Left renal cortex interstitium (tissue), 4 donors: ENCODE results near the gene GFRA4. TPM values are rescaled to one million over a fixed set of nuclear protein-coding genes. Genes with fewer than 3 reads are reported as not detected.

ENCODE experiments used
- DNase-seq, 4 donors: peaks; one replicate each; pipeline ENCODE4 v3.0.0-alpha.2; 2013; ENCODE audit warnings: low read depth in 4 of 4, low spot score in 2 of 4, missing footprints in 1 of 4
- polyA plus RNA-seq, 4 donors: library from polyadenylated mRNA; unstranded; fragments of 120-200 nt; gene quantifications; one replicate each; pipeline ENCODE4 v1.2.1, GENCODE V29; 2013; ENCODE audit not compliant: insufficient read length in 4 of 4

GFRA4 gene, protein sequence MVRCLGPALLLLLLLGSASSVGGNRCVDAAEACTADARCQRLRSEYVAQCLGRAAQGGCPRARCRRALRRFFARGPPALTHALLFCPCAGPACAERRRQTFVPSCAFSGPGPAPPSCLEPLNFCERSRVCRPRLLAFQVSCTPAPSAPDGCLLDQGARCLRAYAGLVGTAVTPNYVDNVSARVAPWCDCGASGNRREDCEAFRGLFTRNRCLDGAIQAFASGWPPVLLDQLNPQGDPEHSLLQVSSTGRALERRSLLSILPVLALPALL
- polyA plus RNA-seq, result under 1 TPM in 3 of 4 donors, not detected in 1; 0.10 to 0.30 (median 0.27) TPM

DNA sequence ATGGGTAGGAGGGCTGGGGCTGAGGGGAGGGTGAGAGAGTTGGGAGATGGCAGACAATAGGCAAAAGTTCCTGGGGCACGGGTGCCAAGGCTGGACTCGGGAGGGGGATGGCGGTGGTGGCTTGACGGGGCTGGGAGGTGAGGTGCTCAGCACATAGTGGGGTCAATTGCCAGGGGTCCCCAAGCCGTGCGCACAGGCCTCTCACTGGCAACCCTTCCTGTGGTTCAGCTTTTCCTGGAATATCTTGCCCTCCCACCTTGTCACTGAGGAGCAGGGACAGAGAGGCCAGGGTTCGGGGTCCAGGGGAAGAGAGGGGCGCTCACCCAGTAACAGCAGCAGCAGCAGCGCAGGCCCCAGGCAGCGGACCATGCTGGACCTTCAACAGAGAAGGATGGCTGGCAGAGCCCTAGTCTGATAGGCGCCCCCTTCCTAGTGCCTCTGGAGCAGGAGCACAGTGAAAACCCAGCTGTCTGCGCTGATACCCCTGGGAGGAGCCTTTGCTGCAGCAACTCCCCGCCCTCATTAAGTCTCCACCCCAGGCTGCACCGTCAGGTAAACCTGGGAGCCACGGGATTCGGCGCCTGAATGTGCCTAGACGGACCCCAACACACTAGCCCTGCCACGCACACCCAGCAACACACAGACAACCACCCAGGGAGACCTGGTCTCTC, at the start of gene GFRA4:
GFRA4 (minus strand) TSS at position 369 of the 671 bp plus-strand sequence; CDS start at position 369, 0 bp downstream.
- no peak for DNase-seq

- DNase-seq, result no peak
Observed at GRCh38 chr20:3712279-3712873, 49.2 kb upstream of the GFRA4 start, which contains the start of gene SIGLEC1. Gene SIGLEC1 (minus strand): TSS chr20:3712600. CDS start chr20:3707128, 5,472 bp downstream.

DNA sequence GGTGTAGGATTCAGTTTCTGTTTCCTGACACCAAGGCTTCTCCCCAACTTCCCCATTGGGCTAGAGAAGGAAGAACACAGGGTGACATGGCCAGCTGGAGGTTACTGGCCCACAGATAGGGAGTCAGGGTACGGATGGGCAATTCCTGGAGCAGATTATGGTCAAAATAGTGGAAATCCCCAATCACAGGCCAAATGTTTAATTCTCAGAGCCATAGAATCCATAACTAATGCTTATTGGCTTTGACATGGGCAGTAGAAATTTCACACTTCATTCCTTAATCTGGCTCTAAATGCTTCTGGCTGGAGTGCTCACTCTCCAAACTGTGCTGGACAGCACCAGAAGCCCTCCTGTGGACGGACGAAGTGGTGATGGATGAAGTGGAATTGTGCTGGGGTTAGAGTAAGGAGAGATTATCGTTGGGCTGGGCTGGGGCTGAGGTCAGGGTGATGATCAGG, 48.3 kb upstream of the GFRA4 start:
- DNase-seq, result no peak

DNA sequence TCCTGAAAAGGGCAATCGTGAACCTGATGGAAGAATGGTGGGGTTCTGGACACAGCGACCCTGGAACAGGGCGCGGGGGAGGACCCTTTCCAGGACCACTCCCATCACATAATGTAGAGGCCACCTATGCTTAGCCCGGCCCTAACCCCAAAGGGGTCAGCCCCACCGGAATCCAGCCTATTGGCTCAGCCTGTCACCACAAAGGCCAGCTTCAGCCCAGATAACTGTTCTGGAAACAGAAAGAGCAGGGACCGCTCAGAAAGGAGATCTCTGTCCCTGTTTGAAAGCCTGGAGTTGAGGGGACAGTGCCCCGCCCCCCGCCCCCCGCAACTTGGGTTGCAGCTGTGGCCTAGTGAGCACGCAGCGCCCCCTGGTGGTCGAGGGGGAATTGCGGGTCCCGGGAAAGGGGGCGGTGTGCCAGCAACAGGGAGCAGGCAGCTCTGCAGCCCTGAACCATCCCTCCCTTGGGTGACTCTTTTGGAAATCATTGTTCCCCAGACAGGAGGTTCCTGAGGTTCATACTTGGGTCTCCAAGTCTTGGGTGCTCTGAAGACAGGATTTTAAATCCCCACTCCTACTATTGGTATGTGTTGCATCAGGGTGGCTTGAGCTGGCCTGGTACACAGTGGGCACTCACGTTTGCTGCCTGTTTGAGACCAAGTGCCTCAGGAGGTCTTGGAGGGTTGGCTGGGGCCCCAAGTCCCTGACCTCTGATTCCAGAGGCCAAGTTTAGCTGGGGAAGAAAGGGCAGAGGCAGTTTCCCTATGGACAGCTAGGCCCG, 47.7 kb upstream of the GFRA4 start:
- peak in 1 of 4 donors; percentile 41 for DNase-seq

DNA sequence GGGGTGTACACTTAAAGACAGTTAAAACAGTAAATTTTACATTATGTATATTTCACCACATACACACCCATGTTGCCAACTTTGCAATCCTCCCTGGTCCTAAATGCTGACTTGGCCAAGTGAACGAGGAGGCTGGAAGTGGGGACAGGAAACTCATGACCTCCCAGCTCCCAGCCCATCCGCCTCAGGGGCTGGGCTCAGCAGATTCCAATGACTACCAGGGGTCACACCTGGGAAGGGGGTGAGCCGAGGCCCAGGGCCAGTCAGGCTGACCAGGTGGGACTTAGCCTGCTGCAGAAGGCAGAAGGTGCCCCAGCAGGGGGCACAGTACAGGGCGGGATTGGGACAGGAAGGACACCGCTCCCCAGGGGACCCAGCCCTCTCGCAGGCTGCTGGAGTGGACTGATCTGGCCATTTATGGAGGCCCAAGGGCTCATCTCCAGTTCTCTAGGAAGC, 46.8 kb upstream of the GFRA4 start:
- no peak for DNase-seq

- no peak for DNase-seq
Observed at GRCh38 chr20:3707508-3707899, 44.3 kb upstream of the GFRA4 start.

GRCh38 chr20:3706774-3707507, 43.7 kb upstream of the GFRA4 start:
- DNase-seq, result no peak

DNA sequence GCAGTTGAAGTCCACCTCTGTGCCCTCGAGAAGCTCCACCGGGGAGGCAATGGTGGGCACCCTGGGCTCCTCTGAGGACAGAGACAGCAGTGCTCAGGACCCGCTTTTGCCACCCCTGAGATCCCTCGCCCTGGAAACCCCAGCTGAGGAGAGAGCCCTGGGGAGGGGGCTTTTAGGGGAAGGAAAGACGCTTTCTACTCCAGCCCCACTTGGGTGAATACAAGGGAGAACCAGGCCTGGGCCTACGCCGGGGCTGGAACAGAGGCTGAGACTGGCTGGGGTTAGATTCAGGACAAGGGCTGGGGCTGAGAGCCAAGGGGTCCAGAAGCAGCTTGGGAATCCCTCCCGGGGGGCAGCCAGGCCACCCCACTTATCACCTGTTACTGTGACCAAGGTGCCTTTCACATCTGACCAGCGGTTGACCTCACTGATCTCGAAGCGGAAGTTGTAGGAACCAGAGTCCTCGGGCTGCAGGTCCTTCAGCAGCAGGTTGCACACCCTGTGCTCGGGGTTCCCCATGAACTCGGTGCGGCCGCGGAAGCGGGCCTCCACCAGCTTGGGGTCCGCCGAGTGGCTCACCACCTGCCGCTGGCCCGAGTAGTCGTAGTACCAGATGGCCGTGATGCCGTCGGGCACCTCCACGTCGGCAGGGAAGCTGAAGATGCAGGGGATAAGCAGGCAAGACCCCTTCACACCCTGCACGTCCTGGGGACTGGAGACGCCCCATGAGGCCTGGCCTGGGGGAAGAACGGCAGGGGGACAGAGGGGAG, 43.0 kb upstream of the GFRA4 start:
- DNase-seq, result no peak

- DNase-seq, result no peak
Observed at GRCh38 chr20:3705491-3705969, 42.3 kb upstream of the GFRA4 start.

DNA sequence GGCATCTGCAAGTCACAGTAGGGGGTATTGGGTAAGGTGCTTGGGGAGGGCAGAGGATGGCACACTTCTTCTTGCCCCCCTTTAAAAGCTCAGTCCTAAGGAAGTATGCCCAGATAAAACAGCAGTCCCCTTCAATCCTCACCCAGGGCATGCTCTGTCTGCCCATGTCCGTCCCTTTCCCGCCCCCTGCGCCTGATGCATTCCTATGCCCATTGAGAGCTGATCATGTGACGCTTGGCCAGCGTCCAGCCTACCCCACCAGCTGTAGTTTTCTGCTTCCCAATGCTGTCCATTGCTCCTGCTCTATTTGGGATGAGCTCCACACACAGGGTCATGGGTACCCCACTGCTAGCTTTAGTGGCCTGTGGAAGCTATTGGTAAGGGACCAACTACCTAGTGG, 40.9 kb upstream of the GFRA4 start:
- DNase-seq, result no peak

- no peak for DNase-seq
Observed at GRCh38 chr20:3702611-3703391, 39.6 kb upstream of the GFRA4 start.

GRCh38 chr20:3701061-3701998, 38.1 kb upstream of the GFRA4 start:
- DNase-seq, result no peak

GRCh38 chr20:3699037-3699436, 35.8 kb upstream of the GFRA4 start:
- DNase-seq, result no peak

DNA sequence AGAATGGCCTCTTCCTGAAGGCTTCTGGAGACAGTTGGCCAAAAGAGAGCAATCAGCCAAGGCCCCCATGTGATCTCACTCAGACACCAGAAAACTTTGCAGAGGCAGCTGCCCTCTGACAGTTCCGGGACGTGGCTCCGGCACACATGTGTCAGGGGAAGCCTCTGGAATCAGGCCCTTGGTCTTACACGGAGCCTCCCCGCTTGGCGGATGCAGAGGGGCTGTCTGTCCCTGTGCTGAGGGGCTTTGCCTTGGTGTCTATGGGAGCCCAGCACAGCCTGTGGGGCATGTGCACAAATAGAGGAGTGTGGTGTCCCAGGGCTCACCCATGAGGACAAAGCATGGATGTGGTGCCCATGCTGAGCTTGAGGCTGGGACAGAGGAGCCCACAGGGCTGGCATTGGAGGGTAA, 35.4 kb upstream of the GFRA4 start:
- DNase-seq, result no peak

DNA sequence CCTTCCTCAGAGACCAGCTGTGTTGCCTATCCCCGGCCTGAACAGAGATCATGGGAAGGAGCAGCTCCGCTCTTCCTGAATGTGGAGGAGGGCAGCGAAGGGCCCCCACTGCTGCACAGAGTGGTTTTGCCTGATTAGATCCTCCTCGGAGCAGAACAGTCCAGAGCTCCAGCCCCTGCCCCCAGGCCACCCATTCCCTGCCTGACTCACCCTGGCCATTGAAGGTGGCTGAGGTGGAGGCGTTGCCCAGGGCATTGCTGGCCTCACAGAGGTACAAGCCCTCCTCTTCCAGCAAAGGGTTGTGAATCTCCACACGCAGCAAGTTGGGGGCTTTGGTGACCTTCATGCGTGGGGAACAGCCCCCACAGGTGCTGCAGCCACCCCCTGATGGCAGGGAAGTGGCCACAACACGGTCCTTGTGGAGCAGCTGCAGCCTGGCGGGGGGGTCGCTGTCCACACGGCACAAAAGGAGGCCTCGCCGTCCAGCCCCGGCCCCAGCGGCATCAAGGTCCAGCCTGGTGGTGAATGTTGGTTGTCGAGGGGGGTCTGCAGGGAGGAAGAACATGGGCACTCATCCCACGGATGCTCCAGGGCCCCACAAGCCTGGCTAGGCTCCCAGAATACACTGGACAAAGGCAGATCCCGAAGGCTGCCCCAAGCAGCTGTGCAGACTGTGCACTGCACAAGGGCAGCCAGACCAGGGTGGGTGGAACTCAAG, 34.5 kb upstream of the GFRA4 start:
- DNase-seq, result no peak

DNA sequence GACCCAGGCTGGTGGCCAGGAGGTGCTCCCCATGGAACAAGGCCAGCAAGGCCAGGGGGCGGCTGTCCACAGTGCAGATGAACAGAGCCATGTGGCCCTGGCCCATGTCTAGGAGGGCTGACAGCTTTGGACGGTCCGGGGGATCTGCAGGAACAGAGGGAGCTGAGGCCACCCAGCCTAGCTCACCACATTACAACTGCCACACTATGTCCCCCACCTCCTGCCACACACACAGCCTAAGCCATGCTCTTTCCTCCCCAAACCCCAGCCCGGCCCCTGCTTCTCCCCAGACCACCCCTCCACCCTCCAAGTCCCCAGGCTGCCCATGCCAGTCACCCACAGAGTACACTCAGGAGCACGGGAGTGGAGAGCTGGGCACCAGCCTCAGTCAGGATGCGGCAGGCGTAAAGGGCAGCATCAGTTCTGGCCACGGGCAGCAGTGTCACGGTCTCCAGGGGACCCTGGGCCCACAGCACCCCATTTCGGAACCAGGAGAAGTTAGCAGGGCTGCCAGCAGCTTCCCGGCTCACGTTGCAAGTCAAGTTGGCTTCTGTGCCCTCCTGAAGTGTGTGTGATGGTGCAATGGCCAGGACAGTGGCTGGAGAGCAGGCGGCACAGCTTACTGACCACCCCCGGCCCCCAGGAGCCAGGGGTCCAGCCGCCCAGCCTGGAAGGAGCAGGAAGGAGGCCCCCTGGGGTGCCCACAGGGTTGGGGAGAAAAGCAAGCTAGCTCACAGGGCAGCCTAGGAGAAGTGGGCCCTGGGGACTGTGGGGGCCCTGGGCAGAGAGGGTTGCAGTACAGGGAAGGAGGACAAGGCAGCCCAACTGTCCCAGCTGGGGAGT, 33.8 kb upstream of the GFRA4 start:
- no peak for DNase-seq
